Measurements from ENCODE around the gene DHX30. TPM values are rescaled to one million over a fixed set of nuclear protein-coding genes. Genes with fewer than 3 reads are reported as not detected.

DHX30 gene
- total RNA-seq, 1 donor from 2014 or later = 54.6 TPM

- Histone ChIP-seq H3K4me1 (no peaks in the 10 kb centered on the region), H3K4me3 (no peak overlapping the region), H3K36me3 (peaks cover 96% of the 10 kb centered on the region), H3K27me3 (ENCODE audit: low read depth) (no peaks in the 10 kb centered on the region), H3K27ac (no peak overlapping the region), H3K9me3 (no peaks in the 10 kb centered on the region)
- no peak for DNase-seq
- no peak for TF ChIP-seq CTCF (IDR thresholded peaks at IDR 0.05)
- no peak for ATAC-seq
- intact Hi-C loops (cut with DNase I) = no loop called here
Measured at GRCh38 chr3:47841786-47842349, 38.9 kb downstream of the DHX30 start.

- ATAC-seq = no peak
- intact Hi-C loops (cut with DNase I) = no loop called here
- no peak for TF ChIP-seq CTCF (IDR thresholded peaks at IDR 0.05)
- no peak for DNase-seq
- H3K27me3 ChIP-seq (ENCODE audit: low read depth) = no peaks in the 10 kb centered on the region
- peaks cover 100% of the 10 kb centered on the region for H3K36me3 ChIP-seq
- H3K4me3 ChIP-seq = no peak overlapping the region
- H3K27ac ChIP-seq = no peak overlapping the region
- H3K4me1 ChIP-seq = no peaks in the 10 kb centered on the region
- no peaks in the 10 kb centered on the region for H3K9me3 ChIP-seq
Measured at GRCh38 chr3:47846186-47846879, 43.4 kb downstream of the DHX30 start.

- DNase-seq = no peak
- Histone ChIP-seq H3K36me3 (peaks cover 100% of the 10 kb centered on the region), H3K4me3 (no peak overlapping the region), H3K4me1 (no peaks in the 10 kb centered on the region), H3K27me3 (ENCODE audit: low read depth) (no peaks in the 10 kb centered on the region), H3K27ac (no peak overlapping the region), H3K9me3 (no peaks in the 10 kb centered on the region)
- TF ChIP-seq CTCF (IDR thresholded peaks at IDR 0.05) = no peak
- ATAC-seq = no peak
- intact Hi-C loops (cut with DNase I) = no loop called here
Measured at GRCh38 chr3:47846880-47847248, 43.9 kb downstream of the DHX30 start.

- Histone ChIP-seq H3K9me3 (no peaks in the 10 kb centered on the region), H3K4me3 (no peak overlapping the region), H3K27me3 (ENCODE audit: low read depth) (no peaks in the 10 kb centered on the region), H3K4me1 (no peaks in the 10 kb centered on the region), H3K36me3 (peaks cover 100% of the 10 kb centered on the region), H3K27ac (no peak overlapping the region)
- ATAC-seq (no peak), DNase-seq (no peak)
- intact Hi-C loops (cut with DNase I) = no loop called here
- TF ChIP-seq CTCF (IDR thresholded peaks at IDR 0.05) = no peak
Measured at GRCh38 chr3:47847260-47847659, 44.3 kb downstream of the DHX30 start.

- Histone ChIP-seq H3K9me3 (no peaks in the 10 kb centered on the region), H3K36me3 (peaks cover 100% of the 10 kb centered on the region), H3K4me3 (no peak overlapping the region), H3K4me1 (no peaks in the 10 kb centered on the region), H3K27ac (no peak overlapping the region), H3K27me3 (ENCODE audit: low read depth) (no peaks in the 10 kb centered on the region)
- ATAC-seq = no peak
- intact Hi-C loops (cut with DNase I) = no loop called here
- no peak for TF ChIP-seq CTCF (IDR thresholded peaks at IDR 0.05)
- no peak for DNase-seq
Measured at GRCh38 chr3:47847801-47848518, 45.0 kb downstream of the DHX30 start.
